Loucy (cell line): ENCODE measurements around the gene PCIF1.

Experiments
- H2AFZ ChIP-seq: fragments of 200-600 bp; sonication (generic); 2 replicates; pipeline ENCODE4 v1.6.0; 2016; ENCODE audit warnings: antibody characterized with exemption, mild to moderate bottlenecking, low read length, moderate library complexity
- H3F3A ChIP-seq: fragments of 200-600 bp; 2 replicates; pipeline ENCODE4 v1.6.0; 2016; ENCODE audit warnings: antibody characterized with exemption, low read depth, mild to moderate bottlenecking
- H3K27me3 ChIP-seq: fragments of 200-600 bp; sonication (generic); 2 replicates; pipeline ENCODE4 v1.6.1; 2014; ENCODE audit warnings: low read length, mild to moderate bottlenecking; ENCODE audit not compliant: insufficient read depth, poor library complexity, severe bottlenecking
- H3K36me3 ChIP-seq: fragments of 200-600 bp; sonication (generic); 2 replicates; pipeline ENCODE4 v1.6.1; 2016; ENCODE audit warnings: low read length; ENCODE audit not compliant: insufficient read depth
- H3K4me1 ChIP-seq: fragments of 200-600 bp; sonication (generic); 2 replicates; pipeline ENCODE4 v1.5.1; 2014; ENCODE audit warnings: low read length, mild to moderate bottlenecking; ENCODE audit not compliant: insufficient read depth, poor library complexity, severe bottlenecking
- H3K4me2 ChIP-seq: fragments of 200-600 bp; sonication (generic); 2 replicates; pipeline ENCODE4 v1.6.0; 2014; ENCODE audit warnings: antibody characterized with exemption, low read length, low read depth, mild to moderate bottlenecking; ENCODE audit not compliant: poor library complexity, severe bottlenecking
- H3K4me3 ChIP-seq: fragments of 200-600 bp; sonication (generic); 2 replicates; pipeline ENCODE4 v1.5.1; 2014; ENCODE audit warnings: low read length, mild to moderate bottlenecking, mixed read lengths; ENCODE audit not compliant: poor library complexity, severe bottlenecking
- H3K79me2 ChIP-seq: fragments of 200-600 bp; sonication (generic); 2 replicates; pipeline ENCODE4 v1.6.1; 2014; ENCODE audit warnings: low read length; ENCODE audit not compliant: insufficient read depth
- H3K9ac ChIP-seq: fragments of 200-600 bp; sonication (generic); 2 replicates; pipeline ENCODE4 v1.6.0; 2014; ENCODE audit warnings: mild to moderate bottlenecking, low read depth, low read length, moderate library complexity; ENCODE audit not compliant: poor library complexity, severe bottlenecking
- H3K9me2 ChIP-seq: fragments of 200-600 bp; sonication (generic); replicated peaks from 2 replicates; pipeline ENCODE4 v1.6.1; 2016; ENCODE audit warnings: low read depth, low read length, mixed read lengths
- H3K9me3 ChIP-seq: fragments of 200-600 bp; sonication (generic); 2 replicates; pipeline ENCODE4 v1.6.1; 2014; ENCODE audit warnings: mild to moderate bottlenecking, antibody characterized with exemption, low read length, low read depth; ENCODE audit not compliant: insufficient read depth
- H4K20me1 ChIP-seq: fragments of 200-600 bp; sonication (generic); 2 replicates; pipeline ENCODE4 v1.6.0; 2014; ENCODE audit warnings: antibody characterized with exemption, low read length, mild to moderate bottlenecking; ENCODE audit not compliant: insufficient read depth, poor library complexity, severe bottlenecking
- EZH2phosphoT487 ChIP-seq: fragments of 200-600 bp; IDR thresholded peaks from 2 replicates; pipeline ENCODE4 v1.6.1; 2018; ENCODE audit warnings: antibody characterized with exemption, mild to moderate bottlenecking, moderate library complexity, borderline replicate concordance
- TF ChIP-seq, protein P1 (sequence below): fragments of 200-600 bp; sonication (generic); conservative IDR thresholded peaks from 2 replicates; pipeline ENCODE4 v1.5.1; 2014; ENCODE audit warnings: mild to moderate bottlenecking, antibody characterized with exemption, low read length

Gene PCIF1

DNA sequence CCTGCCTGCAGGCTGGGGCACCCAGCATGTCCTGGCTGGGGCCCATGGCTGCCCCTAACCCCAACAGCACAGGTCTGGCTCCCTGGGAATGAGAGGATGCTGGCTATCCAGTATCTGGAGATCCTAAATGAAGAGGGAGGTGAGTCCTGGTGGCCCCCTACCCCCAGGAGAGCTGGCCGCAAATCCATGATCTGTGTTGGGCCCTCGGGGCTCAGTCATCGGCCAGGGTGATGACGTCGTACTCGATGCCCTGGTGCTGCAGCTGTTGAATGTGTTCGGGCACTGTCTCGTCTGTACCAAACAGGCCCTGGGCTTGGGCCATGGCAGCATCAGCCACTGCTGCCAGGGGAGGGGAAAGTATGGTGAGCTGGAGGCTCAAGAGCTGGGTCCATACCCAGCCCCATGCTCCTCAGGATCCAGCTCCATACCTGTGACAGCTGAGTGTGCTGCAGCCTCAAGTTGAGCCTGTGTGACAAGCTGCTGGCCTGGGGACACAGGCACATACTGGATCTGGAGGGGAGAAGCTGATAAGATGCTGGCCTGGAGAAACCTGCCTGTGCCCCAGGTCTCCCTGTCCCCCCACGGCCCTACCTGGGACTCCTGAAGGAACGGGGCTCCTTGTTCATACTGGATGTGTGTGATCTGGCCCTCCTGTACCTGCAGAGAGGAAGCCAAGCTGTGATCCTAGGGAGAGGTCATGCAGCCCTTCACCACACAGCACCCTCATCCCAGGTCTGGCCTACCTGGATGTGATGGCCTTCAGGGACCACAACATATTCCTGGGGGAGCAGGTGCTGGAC lies 14.5 kb downstream of the PCIF1 start:
- TF ChIP-seq, protein P1, sequence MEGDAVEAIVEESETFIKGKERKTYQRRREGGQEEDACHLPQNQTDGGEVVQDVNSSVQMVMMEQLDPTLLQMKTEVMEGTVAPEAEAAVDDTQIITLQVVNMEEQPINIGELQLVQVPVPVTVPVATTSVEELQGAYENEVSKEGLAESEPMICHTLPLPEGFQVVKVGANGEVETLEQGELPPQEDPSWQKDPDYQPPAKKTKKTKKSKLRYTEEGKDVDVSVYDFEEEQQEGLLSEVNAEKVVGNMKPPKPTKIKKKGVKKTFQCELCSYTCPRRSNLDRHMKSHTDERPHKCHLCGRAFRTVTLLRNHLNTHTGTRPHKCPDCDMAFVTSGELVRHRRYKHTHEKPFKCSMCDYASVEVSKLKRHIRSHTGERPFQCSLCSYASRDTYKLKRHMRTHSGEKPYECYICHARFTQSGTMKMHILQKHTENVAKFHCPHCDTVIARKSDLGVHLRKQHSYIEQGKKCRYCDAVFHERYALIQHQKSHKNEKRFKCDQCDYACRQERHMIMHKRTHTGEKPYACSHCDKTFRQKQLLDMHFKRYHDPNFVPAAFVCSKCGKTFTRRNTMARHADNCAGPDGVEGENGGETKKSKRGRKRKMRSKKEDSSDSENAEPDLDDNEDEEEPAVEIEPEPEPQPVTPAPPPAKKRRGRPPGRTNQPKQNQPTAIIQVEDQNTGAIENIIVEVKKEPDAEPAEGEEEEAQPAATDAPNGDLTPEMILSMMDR, result no peak
- TF ChIP-seq EZH2phosphoT487, result no peak
- Histone ChIP-seq H3K36me3 (peaks cover 64% of the 10 kb centered on the region; the same call in 1 of the 2 replicates), H3K79me2 (no peaks in the 10 kb centered on the region), H2AFZ (no peak overlapping the region), H3K27me3 (no peaks in the 10 kb centered on the region), H3K4me2 (no peak overlapping the region), H3F3A (no peaks in the 10 kb centered on the region), H3K9ac (no peak overlapping the region), H3K4me1 (no peaks in the 10 kb centered on the region), H4K20me1 (no peaks in the 10 kb centered on the region), H3K9me2 (no peaks in the 10 kb centered on the region), H3K4me3 (no peak overlapping the region), H3K9me3 (no peaks in the 10 kb centered on the region)

DNA sequence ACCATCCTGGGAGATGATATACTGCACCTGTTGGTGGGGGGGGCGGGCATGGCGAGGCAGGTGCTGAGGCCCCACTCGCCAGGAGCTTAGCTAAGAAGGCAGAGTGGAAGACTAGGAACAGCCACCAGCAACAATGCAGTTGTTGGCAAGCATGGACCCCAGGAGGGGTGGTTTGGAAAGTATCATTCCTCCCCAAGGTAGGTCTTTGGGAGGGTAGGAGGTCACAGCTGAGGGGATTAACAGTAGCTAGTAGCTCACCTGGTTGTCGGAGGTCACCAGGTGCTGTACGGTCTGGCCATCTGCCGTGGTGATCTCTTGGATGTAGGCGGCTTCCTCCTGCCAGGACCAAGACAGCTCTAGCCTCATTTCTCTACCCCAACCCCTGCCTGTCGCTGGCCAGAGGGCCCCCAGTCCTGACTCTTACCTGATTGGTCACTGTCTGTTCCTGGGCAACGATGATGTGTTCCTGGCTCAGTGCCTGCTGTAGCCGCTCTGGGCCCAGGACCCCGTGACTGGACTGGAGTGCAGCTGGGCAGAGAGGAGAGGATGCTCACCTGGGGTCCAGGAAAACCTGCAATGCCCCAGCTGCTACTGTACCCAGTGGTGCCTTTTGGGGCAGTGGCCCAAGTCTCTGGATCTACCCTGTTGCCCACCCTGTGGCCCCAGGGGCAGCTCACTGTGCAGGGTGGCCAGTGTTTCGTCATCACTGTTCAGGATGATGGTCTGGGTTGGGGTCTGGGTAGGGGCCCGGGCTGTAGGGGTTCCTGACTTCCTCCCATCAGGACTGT lies 15.3 kb downstream of the PCIF1 start:
- Histone ChIP-seq H3K79me2 (no peaks in the 10 kb centered on the region), H3F3A (no peaks in the 10 kb centered on the region), H2AFZ (no peak overlapping the region), H3K36me3 (peaks cover 56% of the 10 kb centered on the region; the same call in 1 of the 2 replicates), H3K4me1 (no peaks in the 10 kb centered on the region), H3K4me3 (no peak overlapping the region), H3K9ac (no peak overlapping the region), H3K27me3 (no peaks in the 10 kb centered on the region), H3K9me3 (no peaks in the 10 kb centered on the region), H4K20me1 (no peaks in the 10 kb centered on the region), H3K9me2 (no peaks in the 10 kb centered on the region), H3K4me2 (no peak overlapping the region)
- TF ChIP-seq, protein P1, result no peak
- TF ChIP-seq EZH2phosphoT487, result no peak

DNA sequence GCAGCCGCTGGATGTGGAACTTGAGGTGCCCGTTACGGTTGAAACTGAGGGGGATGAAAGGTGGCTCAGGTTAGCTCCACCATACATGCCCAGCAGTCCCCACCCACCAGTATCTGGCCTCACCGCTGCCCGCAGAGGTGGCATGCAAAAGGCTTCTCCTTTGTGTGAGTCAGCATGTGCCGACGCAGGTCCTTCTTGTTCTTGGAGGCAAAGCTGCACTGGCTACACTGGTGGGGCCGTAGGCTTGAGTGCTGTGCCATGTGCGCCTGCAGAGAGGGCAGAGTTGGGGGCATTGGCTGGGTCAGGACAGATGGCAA lies 15.8 kb downstream of the PCIF1 start:
- Histone ChIP-seq H3K4me2 (no peak overlapping the region), H4K20me1 (no peaks in the 10 kb centered on the region), H3K9ac (no peak overlapping the region), H3K4me1 (no peaks in the 10 kb centered on the region), H3K79me2 (no peaks in the 10 kb centered on the region), H3K4me3 (no peak overlapping the region), H2AFZ (no peak overlapping the region), H3K9me2 (no peaks in the 10 kb centered on the region), H3K9me3 (no peaks in the 10 kb centered on the region), H3K36me3 (peaks cover 51% of the 10 kb centered on the region; the same call in 1 of the 2 replicates), H3K27me3 (no peaks in the 10 kb centered on the region), H3F3A (no peaks in the 10 kb centered on the region)
- TF ChIP-seq, protein P1, result no peak
- TF ChIP-seq EZH2phosphoT487, result no peak
